Chondrocyte (in vitro differentiated cells): Measurements from ENCODE around the gene NQO1. TPM values are rescaled to one million over a fixed set of nuclear protein-coding genes. Genes with fewer than 3 reads are reported as not detected.

Experiments
- DNase-seq: peaks from one replicate; pipeline ENCODE4 v3.0.0; 2021; ENCODE audit warnings: mixed read lengths, low spot score
- H3K27ac Mint-ChIP-seq: one replicate; pipeline ENCODE4 v1.8.0; 2021; ENCODE audit warnings: mild to moderate bottlenecking, moderate library complexity, mixed read lengths; ENCODE audit not compliant: unreplicated experiment
- H3K27me3 Mint-ChIP-seq: 2 replicates; pipeline ENCODE4 v1.8.0; 2021; ENCODE audit warnings: low read depth, mixed read lengths
- H3K36me3 Mint-ChIP-seq: 2 replicates; pipeline ENCODE4 v1.8.0; 2021; ENCODE audit warnings: low read depth, mixed read lengths
- H3K4me1 Mint-ChIP-seq: 2 replicates; pipeline ENCODE4 v1.8.0; 2021; ENCODE audit warnings: low read depth, mild to moderate bottlenecking, mixed read lengths
- H3K4me3 Mint-ChIP-seq: one replicate; pipeline ENCODE4 v1.8.0; 2021; ENCODE audit warnings: mild to moderate bottlenecking, moderate library complexity, mixed read lengths; ENCODE audit not compliant: unreplicated experiment
- H3K9me3 Mint-ChIP-seq: 2 replicates; pipeline ENCODE4 v1.8.0; 2021; ENCODE audit warnings: low read depth, mixed read lengths
- CTCF ChIP-seq: fragments of 200-600 bp; sonication (generic); IDR thresholded peaks from 2 replicates; pipeline ENCODE4 v1.5.0; 2021; ENCODE audit warnings: antibody characterized with exemption, mild to moderate bottlenecking, moderate library complexity
- total RNA-seq: library from RNA; stranded (reverse); gene quantifications from 3 replicates; pipeline ENCODE4 v1.2.1, GENCODE V29; 2021

Gene NQO1
- total RNA-seq, 1 donor from 2014 or later: 64.3 TPM

GRCh38 chr16:69724414-69724873 is 1.9 kb downstream of the NQO1 start:
- H3K9me3 Mint-ChIP-seq: no peaks in the 10 kb centered on the region
- H3K27ac Mint-ChIP-seq: peak overlapping the region; percentile 100
- H3K4me1 Mint-ChIP-seq: peaks cover 46% of the 10 kb centered on the region
- H3K36me3 Mint-ChIP-seq: peaks cover 3% of the 10 kb centered on the region
- no peaks in the 10 kb centered on the region for H3K27me3 Mint-ChIP-seq
- TF ChIP-seq CTCF: no peak
- H3K4me3 Mint-ChIP-seq: peak overlapping the region; percentile 95
- DNase-seq: peak; percentile 22

DNA sequence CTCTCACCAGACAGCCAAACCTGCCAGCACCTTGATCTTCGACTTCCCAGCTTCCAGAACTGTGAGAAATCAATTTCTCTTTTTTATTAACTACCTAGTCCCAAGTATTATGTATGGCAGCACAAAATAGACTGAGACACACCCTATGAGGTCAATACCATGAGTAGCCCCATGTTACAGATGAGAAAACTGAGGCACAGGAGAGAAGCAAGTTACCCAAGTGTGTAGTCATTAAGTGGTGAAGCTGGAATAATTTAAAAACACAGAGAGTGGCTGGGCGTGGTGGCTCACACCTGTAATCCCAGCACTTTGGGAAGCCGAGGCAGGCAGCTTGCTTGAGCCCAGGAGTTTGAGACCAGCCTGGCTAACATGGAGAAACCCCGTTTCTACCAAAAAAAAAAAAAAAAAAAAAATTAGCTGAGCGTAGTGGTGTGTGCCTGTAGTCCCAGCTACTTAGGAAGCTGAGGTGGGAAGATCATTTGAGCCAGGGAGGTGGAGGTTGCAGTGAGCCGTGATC is 4.9 kb downstream of the NQO1 start:
- DNase-seq: no peak
- no peaks in the 10 kb centered on the region for H3K9me3 Mint-ChIP-seq
- H3K27me3 Mint-ChIP-seq: no peaks in the 10 kb centered on the region
- peak overlapping the region; percentile 32 for H3K27ac Mint-ChIP-seq
- no peak for TF ChIP-seq CTCF
- H3K36me3 Mint-ChIP-seq: peaks cover 14% of the 10 kb centered on the region
- H3K4me1 Mint-ChIP-seq: peaks cover 27% of the 10 kb centered on the region
- no peak overlapping the region for H3K4me3 Mint-ChIP-seq

DNA sequence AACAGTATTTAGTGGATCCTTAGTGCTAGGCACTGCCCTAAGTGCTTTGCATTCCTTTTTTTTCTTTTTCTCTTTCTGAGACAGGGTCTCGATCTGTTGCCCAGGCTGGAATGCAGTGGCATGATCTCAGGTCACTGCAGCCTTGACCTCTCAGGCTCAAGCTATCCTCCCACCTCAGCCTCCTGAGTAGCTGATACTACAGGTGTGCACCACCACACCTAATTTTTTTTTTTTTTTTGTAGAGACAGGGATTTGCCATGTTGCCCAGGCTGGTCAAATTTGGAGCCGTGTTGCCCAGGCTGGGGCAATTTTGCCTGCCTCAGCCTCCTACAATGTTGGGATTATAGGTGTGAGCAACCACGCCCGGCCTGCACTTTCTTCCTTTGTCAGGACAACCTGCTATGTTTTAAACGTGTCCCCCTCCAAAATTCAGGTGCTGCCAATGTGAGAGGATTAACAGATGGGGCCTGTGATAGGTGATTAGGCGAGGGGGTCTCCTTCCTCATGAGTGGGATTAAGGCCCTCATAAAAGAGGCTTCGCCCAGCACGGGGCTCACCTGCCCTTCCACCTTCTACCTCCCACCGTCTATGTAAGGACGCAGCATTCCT is 5.4 kb downstream of the NQO1 start:
- H3K4me1 Mint-ChIP-seq: peaks cover 22% of the 10 kb centered on the region
- no peak overlapping the region for H3K4me3 Mint-ChIP-seq
- DNase-seq: peak; percentile 59
- no peak overlapping the region for H3K27ac Mint-ChIP-seq
- H3K27me3 Mint-ChIP-seq: no peaks in the 10 kb centered on the region
- TF ChIP-seq CTCF: no peak
- H3K36me3 Mint-ChIP-seq: peaks cover 14% of the 10 kb centered on the region
- H3K9me3 Mint-ChIP-seq: no peaks in the 10 kb centered on the region

GRCh38 chr16:69718111-69718764 is 8.1 kb downstream of the NQO1 start:
- Mint-ChIP-seq H3K4me3 (no peak overlapping the region), H3K9me3 (no peaks in the 10 kb centered on the region), H3K36me3 (peaks cover 23% of the 10 kb centered on the region), H3K27ac (no peak overlapping the region), H3K27me3 (no peaks in the 10 kb centered on the region), H3K4me1 (no peaks in the 10 kb centered on the region)
- DNase-seq: peak; percentile 34
- no peak for TF ChIP-seq CTCF

DNA sequence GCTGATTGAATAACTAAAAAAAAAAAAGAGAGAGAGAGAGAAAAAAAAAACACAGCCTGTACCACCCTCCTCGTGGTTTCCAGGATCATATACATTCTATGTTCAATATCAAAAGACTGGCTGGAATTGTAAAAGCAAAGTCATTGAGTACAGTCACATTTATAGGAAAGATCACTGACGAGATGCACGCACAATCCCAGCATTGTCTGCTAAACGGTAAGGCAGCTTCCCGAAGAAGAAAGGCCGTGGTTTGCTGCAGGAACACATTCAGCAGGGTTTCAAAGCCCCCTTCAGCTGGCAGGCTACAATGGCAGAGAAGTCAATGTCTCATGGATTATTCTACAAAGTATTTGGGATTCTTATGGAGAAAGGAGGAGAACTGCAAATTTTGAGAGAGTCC is 9.3 kb downstream of the NQO1 start:
- no peak for DNase-seq
- no peaks in the 10 kb centered on the region for H3K4me1 Mint-ChIP-seq
- H3K27ac Mint-ChIP-seq: peak overlapping the region; percentile 12
- no peaks in the 10 kb centered on the region for H3K9me3 Mint-ChIP-seq
- no peak for TF ChIP-seq CTCF
- H3K4me3 Mint-ChIP-seq: no peak overlapping the region
- peaks cover 23% of the 10 kb centered on the region for H3K36me3 Mint-ChIP-seq
- no peaks in the 10 kb centered on the region for H3K27me3 Mint-ChIP-seq
